Adipocyte (in vitro differentiated cells): Measurements from ENCODE around the gene CRYGD.
"Not testable (repeated sequence)": the region's sequence is repeated elsewhere in the genome, so short reads cannot be mapped to it uniquely, and the experiment has no call there.

Source experiments
- DNase-seq: peaks from one replicate; pipeline ENCODE4 v3.0.0-alpha.2; 2015; ENCODE audit warnings: low read depth
- H3K27me3 ChIP-seq: replicated peaks from 2 replicates; pipeline ENCODE4 v1.7.0; 2013; ENCODE audit warnings: mild to moderate bottlenecking, low read length, moderate library complexity; ENCODE audit not compliant: control insufficient read depth, insufficient read depth
- H3K36me3 ChIP-seq: 2 replicates; pipeline ENCODE4 v1.7.0; 2013; ENCODE audit warnings: low read length, mild to moderate bottlenecking, moderate library complexity; ENCODE audit not compliant: control insufficient read depth, insufficient read depth, severe bottlenecking
- H3K4me1 ChIP-seq: 2 replicates; pipeline ENCODE4 v1.7.0; 2013; ENCODE audit warnings: mild to moderate bottlenecking, low read length, moderate library complexity; ENCODE audit not compliant: control insufficient read depth, insufficient read depth
- H3K4me3 ChIP-seq: 2 replicates; pipeline ENCODE4 v1.7.0; 2013; ENCODE audit warnings: mild to moderate bottlenecking, low read length, moderate library complexity
- H3K9ac ChIP-seq: 2 replicates; pipeline ENCODE4 v1.7.0; 2013; ENCODE audit warnings: mild to moderate bottlenecking, low read length, moderate library complexity
- H3K9me3 ChIP-seq: 2 replicates; pipeline ENCODE4 v1.7.0; 2013; ENCODE audit warnings: mild to moderate bottlenecking, low read length, moderate library complexity; ENCODE audit not compliant: control insufficient read depth

The CRYGD gene

GRCh38 chr2:208128136-208128535, 3.8 kb upstream of the CRYGD start:
- Histone ChIP-seq H3K9ac (no peak overlapping the region), H3K4me3 (no peak overlapping the region), H3K4me1 (no peaks in the 10 kb centered on the region), H3K27me3 (peaks cover 37% of the 10 kb centered on the region), H3K9me3 (no peaks in the 10 kb centered on the region), H3K36me3 (no peaks in the 10 kb centered on the region)
- DNase-seq: no peak

GRCh38 chr2:208127090-208127489, 2.8 kb upstream of the CRYGD start:
- Histone ChIP-seq H3K9ac (no peak overlapping the region), H3K9me3 (no peaks in the 10 kb centered on the region), H3K27me3 (peaks cover 37% of the 10 kb centered on the region)

GRCh38 chr2:208125251-208125650, 927 bp upstream of the CRYGD start:
- Histone ChIP-seq H3K9me3 (no peaks in the 10 kb centered on the region), H3K4me3 (no peak overlapping the region), H3K9ac (no peak overlapping the region), H3K4me1 (no peaks in the 10 kb centered on the region), H3K36me3 (no peaks in the 10 kb centered on the region), H3K27me3 (peaks cover 34% of the 10 kb centered on the region)
- no peak for DNase-seq

More at GRCh38 chr2:208127090-208127489, 2.8 kb upstream of the CRYGD start:
- DNase-seq: no peak
- Histone ChIP-seq H3K4me1 (no peaks in the 10 kb centered on the region), H3K36me3 (no peaks in the 10 kb centered on the region), H3K4me3 (no peak overlapping the region)

- Histone ChIP-seq H3K9ac (no peak overlapping the region), H3K4me3 (no peak overlapping the region), H3K36me3 (no peaks in the 10 kb centered on the region), H3K4me1 (no peaks in the 10 kb centered on the region), H3K9me3 (no peaks in the 10 kb centered on the region), H3K27me3 (peaks cover 26% of the 10 kb centered on the region)
- no peak for DNase-seq
These were observed 2.1 kb downstream of the CRYGD start for GRCh38 chr2:208122248-208122647.

- Histone ChIP-seq H3K36me3 (no peaks in the 10 kb centered on the region), H3K9ac (no peak overlapping the region), H3K4me3 (no peak overlapping the region), H3K9me3 (no peaks in the 10 kb centered on the region), H3K27me3 (peaks cover 18% of the 10 kb centered on the region), H3K4me1 (no peaks in the 10 kb centered on the region)
- DNase-seq: no peak
These were observed 5.4 kb downstream of the CRYGD start for GRCh38 chr2:208118918-208119317.

- not testable (repeated sequence) for H3K4me3 ChIP-seq, H3K36me3 ChIP-seq, DNase-seq, H3K9me3 ChIP-seq, H3K4me1 ChIP-seq, H3K9ac ChIP-seq
- H3K27me3 ChIP-seq: peaks cover 26% of the 10 kb centered on the region
These were observed 6.9 kb downstream of the CRYGD start for GRCh38 chr2:208117390-208117789.

GRCh38 chr2:208112969-208113368, 11.4 kb downstream of the CRYGD start:
- no peak for DNase-seq
- Histone ChIP-seq H3K27me3 (peaks cover 29% of the 10 kb centered on the region), H3K4me1 (no peaks in the 10 kb centered on the region), H3K36me3 (no peaks in the 10 kb centered on the region), H3K4me3 (no peak overlapping the region), H3K9ac (no peak overlapping the region), H3K9me3 (no peaks in the 10 kb centered on the region)

- DNase-seq, H3K36me3 ChIP-seq, H3K4me1 ChIP-seq, H3K9me3 ChIP-seq, H3K9ac ChIP-seq, H3K4me3 ChIP-seq: not testable (repeated sequence)
- H3K27me3 ChIP-seq: peaks cover 29% of the 10 kb centered on the region
These were observed 12.0 kb downstream of the CRYGD start for GRCh38 chr2:208112273-208112745.

- Histone ChIP-seq H3K4me1 (no peaks in the 10 kb centered on the region), H3K9me3 (no peaks in the 10 kb centered on the region), H3K36me3 (no peaks in the 10 kb centered on the region), H3K4me3 (no peak overlapping the region), H3K9ac (no peak overlapping the region), H3K27me3 (peaks cover 21% of the 10 kb centered on the region)
- no peak for DNase-seq
These were observed 20.7 kb downstream of the CRYGD start for GRCh38 chr2:208103616-208104015.

- no peak overlapping the region for H3K9ac ChIP-seq
- H3K27me3 ChIP-seq: peaks cover 19% of the 10 kb centered on the region
- DNase-seq: peak; percentile 54
- H3K9me3 ChIP-seq: no peaks in the 10 kb centered on the region
- no peak overlapping the region for H3K4me3 ChIP-seq
- no peaks in the 10 kb centered on the region for H3K36me3 ChIP-seq
- H3K4me1 ChIP-seq: peaks cover 7% of the 10 kb centered on the region
These were observed 22.4 kb downstream of the CRYGD start for GRCh38 chr2:208101716-208102631.

GRCh38 chr2:208099682-208100470, 24.4 kb downstream of the CRYGD start:
- peaks cover 12% of the 10 kb centered on the region for H3K27me3 ChIP-seq
- H3K4me3 ChIP-seq: no peak overlapping the region
- H3K4me1 ChIP-seq: peaks cover 7% of the 10 kb centered on the region
- no peak for DNase-seq
- no peak overlapping the region for H3K9ac ChIP-seq
- no peaks in the 10 kb centered on the region for H3K36me3 ChIP-seq
- H3K9me3 ChIP-seq: no peaks in the 10 kb centered on the region
